ENCODE results near the gene SLC35E1. TPM values are rescaled to one million over a fixed set of nuclear protein-coding genes. Genes with fewer than 3 reads are reported as not detected.

Gene SLC35E1
- total RNA-seq, 1 experiment from 2014 or later: 36.3 TPM

DNA sequence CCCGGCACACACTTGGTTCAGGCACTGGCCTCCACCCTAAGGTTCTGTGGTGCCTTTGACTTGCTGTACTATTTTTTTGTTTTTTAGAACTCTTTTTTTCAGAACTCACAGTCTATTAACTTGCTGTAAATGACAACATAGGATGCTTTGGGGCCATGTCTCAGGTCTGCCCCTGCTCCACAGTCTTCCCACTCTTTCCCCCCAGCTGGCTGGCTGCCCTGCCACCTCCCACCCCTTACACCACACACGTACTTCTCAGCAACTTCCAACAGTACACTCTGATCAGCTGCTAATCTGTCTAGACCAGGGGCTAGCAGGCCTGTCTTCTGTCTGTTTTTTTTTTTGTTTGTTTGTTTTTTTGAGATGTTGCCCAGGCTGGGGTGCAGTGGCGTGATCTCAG is 67.9 kb downstream of the SLC35E1 start:
- BruUV-seq (replicated peaks): no TSS peak
- Histone ChIP-seq H3K4me1 (ENCODE audit: insufficient read depth, low read length, poor library complexity, severe bottlenecking) (no peaks in the 10 kb centered on the region), H3K27ac (ENCODE audit: low read depth, low read length, poor library complexity, severe bottlenecking) (no peak overlapping the region), H3K27me3 (replicated peaks; ENCODE audit: insufficient read depth, low read depth, low read length, poor library complexity) (no peaks in the 10 kb centered on the region), H3K36me3 (ENCODE audit: insufficient read depth, low read length, poor library complexity, severe bottlenecking) (peaks cover 10% of the 10 kb centered on the region), H3K9me3 (ENCODE audit: low read depth, low read length, poor library complexity, severe bottlenecking) (no peaks in the 10 kb centered on the region), H3K4me3 (ENCODE audit: low read depth, low read length, poor library complexity, severe bottlenecking) (no peak overlapping the region)
- intact Hi-C loops (cut with micrococcal nuclease; ENCODE audit: unreplicated experiment): no loop called here
- ChIA-PET POLR2A (ENCODE audit: low non-redundant PET) (no interaction called here), CTCF (no interaction called here)
- TF ChIP-seq, protein P1, sequence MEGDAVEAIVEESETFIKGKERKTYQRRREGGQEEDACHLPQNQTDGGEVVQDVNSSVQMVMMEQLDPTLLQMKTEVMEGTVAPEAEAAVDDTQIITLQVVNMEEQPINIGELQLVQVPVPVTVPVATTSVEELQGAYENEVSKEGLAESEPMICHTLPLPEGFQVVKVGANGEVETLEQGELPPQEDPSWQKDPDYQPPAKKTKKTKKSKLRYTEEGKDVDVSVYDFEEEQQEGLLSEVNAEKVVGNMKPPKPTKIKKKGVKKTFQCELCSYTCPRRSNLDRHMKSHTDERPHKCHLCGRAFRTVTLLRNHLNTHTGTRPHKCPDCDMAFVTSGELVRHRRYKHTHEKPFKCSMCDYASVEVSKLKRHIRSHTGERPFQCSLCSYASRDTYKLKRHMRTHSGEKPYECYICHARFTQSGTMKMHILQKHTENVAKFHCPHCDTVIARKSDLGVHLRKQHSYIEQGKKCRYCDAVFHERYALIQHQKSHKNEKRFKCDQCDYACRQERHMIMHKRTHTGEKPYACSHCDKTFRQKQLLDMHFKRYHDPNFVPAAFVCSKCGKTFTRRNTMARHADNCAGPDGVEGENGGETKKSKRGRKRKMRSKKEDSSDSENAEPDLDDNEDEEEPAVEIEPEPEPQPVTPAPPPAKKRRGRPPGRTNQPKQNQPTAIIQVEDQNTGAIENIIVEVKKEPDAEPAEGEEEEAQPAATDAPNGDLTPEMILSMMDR (conservative IDR thresholded peaks at IDR 0.05; ENCODE audit: low read depth, low read length): no peak
- no peak for TF ChIP-seq EZH2 (IDR thresholded peaks at IDR 0.05; ENCODE audit: borderline replicate concordance, low read depth, low read length, poor library complexity, severe bottlenecking)
- DNase-seq (ENCODE audit: low spot score): no peak

Other genes with a start within 250 kb of the SLC35E1 start
- gene KLF2, start 247.6 kb downstream of the SLC35E1 start, total RNA-seq (2021): 1.9 and 2.1 TPM in 2 replicates
- 74.4 and 76.8 TPM in 2 replicates for gene EPS15L1, start 100.4 kb downstream of the SLC35E1 start, total RNA-seq (2021)
- not detected in 2 replicates for gene CALR3, start 76.2 kb downstream of the SLC35E1 start, total RNA-seq (2021)
- 8.3 and 9.8 TPM in 2 replicates for gene C19orf44, start 76.0 kb downstream of the SLC35E1 start, total RNA-seq (2021)
- gene CHERP, start 30.0 kb downstream of the SLC35E1 start, total RNA-seq (2021): 86.4 and 98.4 TPM in 2 replicates
- 13.4 and 15.6 TPM in 2 replicates for gene MED26, start 55.8 kb upstream of the SLC35E1 start, total RNA-seq (2021)
- gene SMIM7, start 87.7 kb upstream of the SLC35E1 start, total RNA-seq (2021): 67.0 and 82.7 TPM in 2 replicates
- 8.3 and 8.6 TPM in 2 replicates for gene TMEM38A, start 88.7 kb upstream of the SLC35E1 start, total RNA-seq (2021)
- 1.7 and 1.8 TPM in 2 replicates for gene NWD1, start 147.4 kb upstream of the SLC35E1 start, total RNA-seq (2021)